Stimulated activated CD8-positive, alpha-beta memory T cell treated with anti-CD3 and anti-CD28 coated beads, Interleukin-4, amount 100 ng/mL, for 48 hours (primary cell): ENCODE data around the gene ASCC1.
"Not testable (repeated sequence)": the region's sequence is repeated elsewhere in the genome, so short reads cannot be mapped to it uniquely, and the experiment has no call there.

Experiments
- DNase-seq: peaks from one replicate; pipeline ENCODE4 v3.0.0-alpha.2; 2020

ASCC1 gene, protein sequence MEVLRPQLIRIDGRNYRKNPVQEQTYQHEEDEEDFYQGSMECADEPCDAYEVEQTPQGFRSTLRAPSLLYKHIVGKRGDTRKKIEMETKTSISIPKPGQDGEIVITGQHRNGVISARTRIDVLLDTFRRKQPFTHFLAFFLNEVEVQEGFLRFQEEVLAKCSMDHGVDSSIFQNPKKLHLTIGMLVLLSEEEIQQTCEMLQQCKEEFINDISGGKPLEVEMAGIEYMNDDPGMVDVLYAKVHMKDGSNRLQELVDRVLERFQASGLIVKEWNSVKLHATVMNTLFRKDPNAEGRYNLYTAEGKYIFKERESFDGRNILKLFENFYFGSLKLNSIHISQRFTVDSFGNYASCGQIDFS

DNA sequence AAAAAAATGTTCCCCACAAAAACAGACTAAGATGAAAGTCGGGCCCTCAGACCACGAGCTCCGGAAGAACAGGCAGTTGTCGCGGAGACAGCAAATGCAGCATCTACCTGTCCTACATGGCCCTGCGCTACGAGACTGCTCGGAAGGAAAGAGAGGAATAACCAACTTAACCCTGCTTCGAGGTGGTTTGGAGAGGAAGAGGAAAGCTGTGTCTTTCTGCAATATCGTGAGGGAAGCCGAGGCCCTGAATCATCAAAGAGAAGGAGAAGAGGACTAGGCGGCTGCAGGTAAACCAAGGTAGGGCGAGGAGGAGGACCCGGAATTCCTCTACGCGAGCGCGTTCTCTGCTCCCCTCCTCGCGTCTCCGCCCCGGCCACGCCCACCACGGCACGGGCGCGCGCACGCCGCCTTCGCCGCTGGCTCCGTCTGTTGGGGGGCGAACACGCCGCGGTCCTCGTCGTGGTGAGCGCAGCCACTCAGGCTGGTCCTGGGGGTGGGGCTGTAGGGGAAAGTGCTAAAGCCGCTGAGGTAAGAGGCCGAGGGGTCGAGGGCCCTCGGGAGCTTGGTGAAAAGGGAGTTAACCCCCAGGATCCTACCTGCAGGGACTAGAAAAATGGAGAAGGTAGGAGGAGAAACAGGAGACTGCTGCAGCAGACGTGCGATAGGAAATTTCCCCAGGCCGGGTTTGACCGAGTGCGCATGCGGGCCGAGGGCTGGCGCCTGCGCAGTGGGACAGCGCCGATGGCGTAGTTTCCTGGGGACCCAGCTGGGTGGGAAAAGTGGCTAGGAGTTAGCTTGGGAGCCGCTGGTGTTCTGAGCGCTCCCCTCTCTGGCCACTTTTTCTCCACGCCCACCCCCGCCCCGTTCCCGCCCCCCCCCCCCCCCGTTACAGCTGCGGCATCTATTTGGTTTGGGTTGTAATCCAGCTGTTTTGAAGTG, at the start of gene ASCC1, which contains the start of gene ANAPC16:
Gene ASCC1 (minus strand): TSS at position 666 of the 939 bp plus-strand sequence. CDS start 2,978 bp downstream, outside the sequence.
Gene ANAPC16 (plus strand): TSS at position 402 of the 939 bp plus-strand sequence. CDS start 7,903 bp downstream, outside the sequence.
- peak; percentile 97 for DNase-seq

DNA sequence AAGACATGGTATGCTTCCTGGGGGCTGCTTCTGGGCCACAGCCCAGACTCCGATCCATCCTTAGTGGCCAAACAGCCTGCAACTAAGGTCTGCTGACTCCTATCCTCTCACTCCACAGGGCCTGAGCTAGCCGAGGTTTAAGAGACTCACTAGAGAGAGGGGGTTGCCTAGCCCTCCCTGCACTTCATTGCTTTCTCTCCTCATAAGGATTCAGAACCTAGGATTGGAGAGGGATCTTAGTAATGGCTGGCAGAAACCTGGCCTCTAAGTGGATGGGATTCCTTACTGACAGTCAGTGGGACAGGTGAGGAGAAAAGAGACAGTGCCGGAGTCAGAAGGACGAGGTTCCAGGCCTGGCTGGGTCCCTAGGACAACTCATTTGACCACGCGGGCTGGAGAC, 49.4 kb upstream of the ASCC1 start:
- no peak for DNase-seq

DNA sequence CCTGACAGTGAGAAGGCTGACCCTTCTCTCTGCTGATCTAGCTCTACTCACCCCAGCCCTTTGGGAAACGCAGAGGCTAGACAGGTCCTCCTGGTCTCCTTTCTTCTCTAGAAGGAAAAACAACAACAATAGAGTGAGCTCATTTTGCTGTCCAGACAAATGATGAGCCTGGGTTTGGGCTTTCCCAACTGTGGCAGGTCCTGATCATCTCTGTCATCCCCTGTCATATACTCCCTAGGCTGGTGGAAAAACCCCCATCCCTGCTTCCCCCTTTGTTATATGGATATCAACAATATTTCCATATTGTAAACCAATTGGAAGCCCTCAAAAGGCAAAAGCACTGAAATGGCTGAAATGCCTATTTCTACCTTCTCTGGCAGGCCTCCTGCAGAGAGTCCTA, 48.5 kb upstream of the ASCC1 start:
- DNase-seq: no peak

DNA sequence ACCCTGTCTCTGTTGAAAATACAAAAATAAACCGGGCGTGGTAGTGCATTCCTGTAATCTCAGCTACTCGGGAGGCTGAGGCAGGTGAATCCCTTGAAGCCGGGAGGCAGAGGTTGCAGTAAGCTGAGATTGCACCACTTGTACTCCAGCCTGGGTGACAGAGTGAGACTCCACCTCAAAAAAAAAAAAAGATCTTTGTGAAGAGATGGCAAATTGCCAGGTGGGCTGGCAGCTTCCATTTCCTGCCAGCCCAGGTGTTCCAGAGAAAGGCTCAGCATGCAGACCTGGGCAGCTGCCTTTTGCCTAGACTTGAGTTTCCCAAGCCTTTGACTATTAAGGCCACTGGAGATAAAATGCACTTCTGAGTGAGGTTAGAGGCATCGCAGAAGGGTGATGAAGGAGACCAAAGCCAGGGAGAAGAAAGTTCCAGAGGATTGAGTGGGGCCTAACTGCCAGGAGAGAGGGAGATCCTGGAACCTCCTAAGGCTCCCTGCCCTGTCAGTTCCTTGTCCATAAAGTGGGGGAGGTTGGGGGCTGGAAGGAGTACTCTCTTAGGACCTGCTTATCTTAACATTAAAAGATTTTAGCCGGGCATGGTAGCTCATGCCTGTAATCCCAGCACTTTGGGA, 47.7 kb upstream of the ASCC1 start:
- DNase-seq: no peak

DNA sequence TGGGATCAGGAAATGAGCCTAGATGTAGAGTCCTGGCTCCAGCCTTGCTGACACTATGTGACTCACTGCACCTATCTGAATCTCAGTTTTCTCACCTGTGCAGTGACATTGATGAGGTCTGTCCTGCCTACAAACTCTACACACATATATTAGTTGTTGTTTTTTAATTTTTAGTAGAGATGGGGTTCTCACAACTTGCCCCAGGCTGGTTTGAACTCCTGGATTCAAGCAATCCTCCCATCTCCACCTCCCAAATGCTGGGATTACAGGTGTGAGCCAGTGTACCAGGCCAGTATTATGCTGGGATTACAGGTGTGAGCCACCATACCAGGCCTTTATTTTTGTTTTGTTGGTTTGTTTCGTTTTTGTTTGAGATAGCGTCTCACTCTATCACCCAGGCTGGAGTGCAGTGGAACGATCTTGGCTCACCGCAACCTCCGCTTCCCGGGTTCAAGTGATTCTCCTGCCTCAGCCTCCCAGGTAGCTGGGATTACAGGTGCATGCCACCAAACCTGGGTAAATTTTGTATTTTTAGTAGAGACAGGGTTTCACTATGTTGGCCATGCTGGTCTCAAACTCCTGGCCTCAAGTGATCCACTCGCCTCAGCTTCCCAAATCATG, 45.8 kb upstream of the ASCC1 start:
- no peak for DNase-seq

DNA sequence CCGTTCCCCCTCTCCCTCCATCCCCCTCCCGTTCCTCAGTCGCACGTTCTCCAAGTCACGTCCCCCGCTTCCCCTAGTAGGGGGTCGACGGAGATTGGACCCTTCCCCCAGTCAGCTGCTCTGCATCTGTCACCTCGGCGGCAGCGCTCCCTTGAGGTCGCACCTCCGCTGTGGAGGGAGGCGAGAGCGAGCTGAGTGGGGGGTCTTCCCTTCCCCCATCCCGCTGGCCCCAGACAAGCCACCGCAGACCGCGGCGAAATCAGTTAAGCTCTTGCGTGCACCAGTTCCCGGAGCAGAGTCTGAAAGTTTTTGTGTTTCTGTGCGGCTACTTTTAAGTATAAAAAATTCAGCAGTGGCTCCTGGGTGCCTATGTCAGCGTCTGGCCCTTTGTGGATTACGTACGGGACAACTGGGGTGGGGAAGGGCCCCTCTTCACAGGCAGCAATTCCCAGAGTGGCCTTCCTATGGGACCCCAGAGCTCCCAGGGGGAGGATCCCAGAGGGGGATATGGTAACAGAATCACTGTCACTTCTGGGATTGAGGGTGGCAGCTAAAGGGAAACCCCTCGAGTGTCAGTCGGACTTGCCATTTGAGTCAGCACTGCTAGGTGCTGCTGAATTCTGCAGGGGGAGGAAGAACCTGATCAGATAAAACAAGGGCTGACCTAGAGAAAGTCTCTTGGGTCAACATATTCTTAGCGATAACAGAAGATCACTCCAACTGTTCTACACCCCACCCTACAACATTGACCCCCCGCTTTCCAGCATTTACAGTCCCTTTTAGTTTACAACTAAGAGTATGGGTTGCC, 45.1 kb upstream of the ASCC1 start:
- DNase-seq: peak; percentile 75

DNA sequence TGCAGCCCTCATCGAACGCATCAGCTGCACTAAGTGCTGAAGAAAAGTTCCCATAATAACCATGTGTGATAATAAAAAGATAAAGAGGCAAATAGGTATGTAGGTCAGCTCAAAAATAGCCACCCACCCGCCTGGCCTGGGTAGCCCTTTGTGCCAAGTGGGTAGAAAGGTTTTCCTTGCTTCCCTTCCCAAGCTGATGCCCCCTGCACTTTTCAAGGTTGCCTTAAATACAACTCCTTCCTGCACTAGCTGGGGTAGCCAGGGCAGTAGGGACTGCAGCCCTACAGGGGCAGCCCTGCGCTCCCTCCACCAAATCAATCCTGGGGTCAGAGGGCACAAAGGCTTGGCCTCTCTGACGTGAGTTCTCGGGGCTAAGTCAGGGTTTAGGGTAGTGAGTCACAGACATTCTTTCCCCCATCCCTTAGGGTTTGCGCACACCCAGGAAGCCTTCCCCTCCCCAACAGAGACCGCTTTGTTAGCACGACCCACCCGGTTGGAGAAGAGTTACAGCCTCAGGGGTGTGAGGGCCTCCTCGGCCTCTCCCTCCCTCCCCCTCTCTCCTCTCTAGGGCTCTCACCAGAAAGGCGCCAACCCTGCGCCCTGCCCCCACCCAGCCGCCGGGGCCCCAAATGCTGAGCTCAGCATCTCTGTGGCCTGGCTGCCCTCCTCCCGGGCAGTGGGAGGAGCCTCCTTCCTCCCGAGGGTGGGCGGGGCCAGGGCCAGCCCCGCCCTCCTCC, 44.3 kb upstream of the ASCC1 start:
- peak; percentile 96 for DNase-seq

DNA sequence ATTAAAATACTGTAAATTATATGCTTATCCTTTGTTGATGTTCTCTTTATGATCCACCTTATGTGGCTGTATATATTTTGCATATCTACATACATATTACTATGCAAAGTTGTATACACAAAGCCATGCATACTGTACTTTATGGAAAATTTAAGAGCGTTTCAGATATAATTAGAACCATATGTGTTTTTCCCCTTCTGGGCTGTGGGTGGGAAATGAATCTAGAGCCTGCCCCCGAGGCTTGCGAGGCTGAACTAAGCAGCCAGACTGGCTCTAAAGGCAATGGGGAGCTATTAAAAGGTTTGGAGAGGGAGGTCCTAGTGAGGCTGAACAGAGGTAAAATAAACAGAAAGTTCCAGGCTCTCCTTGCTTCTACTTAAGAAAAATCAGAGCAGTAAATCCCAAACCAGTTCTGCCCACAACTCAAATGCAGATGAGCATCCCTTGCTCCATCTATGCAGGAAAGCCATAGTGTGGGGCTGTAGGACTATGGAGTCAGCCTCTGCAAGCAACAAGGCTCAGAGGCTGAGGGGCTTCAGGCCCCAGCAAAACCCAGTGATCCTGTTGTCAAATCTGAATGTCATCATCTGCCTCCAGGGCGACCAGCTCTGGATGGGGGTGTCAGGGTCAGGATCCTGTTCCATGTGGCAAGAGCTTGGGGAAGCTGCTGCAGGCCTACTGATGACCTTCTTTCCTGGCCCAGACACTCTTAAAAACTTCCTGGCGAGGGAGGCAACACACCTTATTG, 43.6 kb upstream of the ASCC1 start:
- no peak for DNase-seq

DNA sequence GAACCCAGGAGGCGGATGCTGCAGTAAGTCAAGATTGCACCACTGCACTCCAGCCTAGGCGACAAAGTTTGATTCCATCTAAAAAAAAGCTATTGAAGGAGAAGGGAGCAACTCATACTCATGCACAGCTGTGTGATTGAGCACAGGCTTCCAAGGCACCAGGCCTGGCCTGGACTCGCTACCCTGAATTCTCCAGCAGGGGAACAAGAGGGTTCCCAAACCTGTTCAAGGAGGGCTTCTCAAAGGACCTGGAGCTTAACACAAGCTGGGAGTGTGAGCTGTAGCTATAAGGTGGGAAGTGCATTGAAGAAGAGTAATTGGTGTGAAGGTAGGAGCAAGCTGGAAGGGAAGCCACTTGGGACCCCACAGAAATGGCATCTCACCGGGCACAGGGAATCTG, 42.5 kb upstream of the ASCC1 start:
- DNase-seq: no peak

DNA sequence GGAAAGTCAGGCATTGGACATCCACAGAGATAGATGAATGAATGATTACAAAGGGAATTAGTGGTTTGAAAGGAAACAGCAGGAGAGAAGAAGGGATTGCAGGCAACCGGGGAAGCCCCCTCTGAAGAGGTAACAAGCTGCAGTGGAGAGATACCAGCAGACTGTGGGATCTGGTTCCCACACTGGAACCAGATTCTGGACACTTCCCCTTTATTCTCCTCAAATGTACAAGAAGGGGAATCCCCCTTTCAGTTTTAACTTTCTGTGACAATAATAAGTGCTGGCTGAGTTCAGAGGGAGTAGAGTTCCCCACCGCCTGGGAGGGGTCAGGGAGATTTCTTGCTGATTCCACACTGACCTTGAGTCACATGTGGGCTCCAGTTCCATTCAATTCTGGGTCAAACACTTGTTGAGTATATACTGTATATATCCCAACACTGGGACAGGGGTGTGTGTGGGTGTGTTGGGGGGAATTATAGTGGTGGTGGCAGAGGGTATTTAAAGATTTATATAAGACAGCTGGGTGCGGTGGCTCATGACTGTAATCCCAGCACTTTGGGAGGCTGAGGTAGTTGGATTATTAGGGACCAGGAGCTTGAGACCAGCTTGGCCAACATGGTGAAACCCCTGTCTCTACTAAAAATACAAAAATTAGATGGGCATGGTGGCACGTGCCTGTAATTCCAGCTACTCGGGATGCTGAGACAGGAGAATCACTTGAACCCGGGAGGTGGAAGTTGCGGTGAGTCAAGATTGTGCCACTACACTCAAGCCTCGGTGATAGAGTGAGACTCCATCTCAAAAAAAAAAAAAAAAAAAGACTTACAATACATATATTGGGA, 41.2 kb upstream of the ASCC1 start:
- DNase-seq: no peak

DNA sequence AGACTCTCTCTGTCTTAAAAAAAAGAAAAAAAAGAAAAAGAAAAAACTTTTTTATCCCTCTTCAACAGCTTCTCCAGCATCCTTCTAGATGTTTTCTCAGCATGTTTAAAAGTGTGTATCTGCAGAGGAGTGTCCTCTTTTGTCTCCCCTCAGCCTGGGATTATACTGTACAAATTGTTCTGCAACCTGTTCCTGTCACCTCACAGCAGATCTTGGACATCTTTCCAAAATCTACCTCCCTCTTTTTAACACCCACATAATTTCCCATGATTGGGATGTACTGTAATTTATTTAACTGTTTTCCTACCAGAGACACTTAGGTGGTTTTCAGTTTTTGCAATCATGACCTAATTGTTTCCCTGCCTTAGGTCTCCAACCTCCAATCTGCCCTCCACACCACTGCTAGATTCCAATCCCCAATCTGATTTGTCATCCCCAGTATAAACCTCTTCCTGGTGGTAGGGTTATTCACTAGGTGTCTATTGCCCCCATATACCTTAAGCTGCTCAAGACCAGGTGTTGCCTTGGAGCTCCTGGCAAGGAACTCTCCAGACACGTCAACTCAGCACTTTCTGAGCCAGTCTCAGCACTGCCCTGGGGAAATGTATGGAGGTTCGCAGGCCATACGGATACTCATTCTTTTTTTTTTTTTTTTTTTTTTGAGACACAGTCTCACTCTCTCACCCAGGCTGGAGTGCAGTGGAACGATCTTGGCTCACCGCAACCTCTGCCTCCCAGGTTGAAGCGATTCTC, 40.1 kb upstream of the ASCC1 start:
- DNase-seq: no peak

DNA sequence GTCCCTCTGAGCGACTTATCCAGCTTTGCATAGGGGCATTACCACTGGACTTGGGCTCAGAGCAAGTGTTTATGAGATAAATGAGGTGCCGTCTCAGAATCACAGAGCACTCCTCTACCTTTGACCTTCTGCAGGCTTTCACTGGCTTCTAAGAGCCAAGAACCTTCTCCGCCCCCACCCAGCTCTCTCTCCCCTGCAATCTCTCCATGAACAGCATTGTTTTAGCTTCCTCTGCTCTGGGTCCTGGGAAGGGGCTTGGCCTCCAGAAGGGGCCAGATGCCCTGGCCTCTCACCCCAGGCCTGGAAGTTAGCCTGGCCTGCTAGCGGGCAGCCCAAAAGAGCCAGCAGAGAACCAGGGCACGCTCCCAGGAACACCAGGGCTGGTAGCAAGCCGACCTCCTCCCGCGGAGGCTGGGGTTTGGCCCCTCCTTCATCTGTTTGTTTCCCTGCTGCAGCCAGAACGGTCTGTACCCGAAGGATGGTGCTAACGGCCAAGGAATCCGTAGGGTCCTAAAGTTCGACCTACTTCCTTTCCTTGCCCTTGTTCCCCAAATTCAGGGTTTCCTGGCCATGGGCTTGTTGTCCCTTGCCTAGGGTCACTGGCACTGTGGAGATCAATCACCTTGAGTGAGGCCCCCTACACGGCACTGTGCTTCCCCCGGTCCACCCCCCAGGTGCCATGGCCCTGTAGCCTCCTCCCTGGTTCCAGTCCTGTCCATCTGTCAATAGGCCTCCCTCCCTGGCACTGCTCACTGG, 38.9 kb upstream of the ASCC1 start:
- DNase-seq: peak; percentile 64

DNA sequence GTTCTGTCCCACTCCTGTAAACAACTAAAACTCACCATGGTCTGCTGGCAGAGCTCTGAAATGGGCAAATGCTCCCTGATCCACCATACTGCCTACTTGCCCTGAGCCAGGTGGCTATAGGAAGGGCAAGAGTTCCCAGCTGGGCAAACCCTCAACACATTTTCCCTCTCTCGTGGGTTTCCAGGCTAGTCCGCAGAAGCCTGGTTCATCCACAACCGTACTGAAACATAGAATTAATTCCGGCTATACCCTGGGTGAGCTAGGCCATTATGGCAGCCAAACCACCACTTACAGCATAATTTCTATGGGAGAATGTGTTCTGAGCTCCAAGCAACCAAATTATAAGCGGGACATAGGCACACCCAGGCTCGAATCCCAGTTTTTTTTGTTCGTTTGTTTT, 37.5 kb upstream of the ASCC1 start:
- DNase-seq: no peak

DNA sequence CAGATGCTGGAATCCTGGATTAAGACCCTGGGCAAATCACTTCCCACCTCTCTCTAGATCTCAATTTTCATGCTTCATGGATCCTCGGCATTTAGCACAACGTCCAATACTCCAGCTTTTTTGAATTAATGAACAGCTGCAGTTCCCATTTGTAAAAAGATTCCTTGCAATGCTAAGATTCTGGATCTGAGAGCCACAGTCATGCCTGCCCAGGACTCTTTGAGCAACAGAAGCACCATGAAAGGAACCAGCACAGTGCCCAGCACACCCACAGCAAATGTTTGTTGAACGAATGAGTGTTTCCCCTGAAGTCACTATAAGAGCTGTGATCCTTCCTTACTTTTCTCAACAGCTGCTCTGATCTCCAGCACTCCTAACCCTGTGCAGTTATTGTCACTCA, 36.9 kb upstream of the ASCC1 start:
- no peak for DNase-seq

DNA sequence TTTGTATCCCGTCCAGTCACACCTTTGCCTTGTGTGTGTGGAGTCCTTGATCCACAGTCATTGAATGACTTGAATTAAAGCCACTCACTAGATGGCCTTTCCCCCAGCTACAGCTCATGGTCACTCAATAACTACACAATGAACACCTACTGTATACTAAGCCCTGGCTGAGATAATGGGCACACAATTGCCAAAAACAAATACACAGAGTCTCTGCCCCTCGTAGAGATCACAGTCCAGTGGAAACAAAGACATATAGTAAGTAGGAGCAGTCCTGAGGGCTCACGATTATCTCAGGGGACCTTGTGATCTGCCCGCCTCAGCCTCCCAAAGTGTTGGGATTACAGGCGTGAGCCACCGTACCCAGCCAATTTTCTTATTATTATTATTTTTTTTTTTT, 35.6 kb upstream of the ASCC1 start:
- no peak for DNase-seq

DNA sequence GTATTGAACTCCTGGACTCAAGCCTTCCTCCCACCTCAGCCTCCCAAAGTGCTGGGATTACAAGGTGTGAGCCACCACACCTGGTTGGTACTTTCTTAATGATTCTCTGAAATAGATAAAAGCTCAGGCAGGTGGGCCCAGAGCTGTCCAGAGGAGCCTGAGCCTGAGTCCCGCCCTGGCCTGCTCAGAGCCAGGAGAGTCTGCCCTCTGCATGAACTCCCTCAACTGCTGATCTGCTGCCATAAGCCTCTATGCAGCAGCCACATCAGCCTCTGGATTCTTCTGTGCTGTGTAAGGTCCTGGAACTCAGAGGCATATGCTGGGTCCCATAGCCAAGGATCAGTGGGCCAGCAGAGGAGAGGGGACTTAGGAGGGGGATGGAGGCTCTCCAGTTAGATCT, 34.6 kb upstream of the ASCC1 start:
- no peak for DNase-seq

DNA sequence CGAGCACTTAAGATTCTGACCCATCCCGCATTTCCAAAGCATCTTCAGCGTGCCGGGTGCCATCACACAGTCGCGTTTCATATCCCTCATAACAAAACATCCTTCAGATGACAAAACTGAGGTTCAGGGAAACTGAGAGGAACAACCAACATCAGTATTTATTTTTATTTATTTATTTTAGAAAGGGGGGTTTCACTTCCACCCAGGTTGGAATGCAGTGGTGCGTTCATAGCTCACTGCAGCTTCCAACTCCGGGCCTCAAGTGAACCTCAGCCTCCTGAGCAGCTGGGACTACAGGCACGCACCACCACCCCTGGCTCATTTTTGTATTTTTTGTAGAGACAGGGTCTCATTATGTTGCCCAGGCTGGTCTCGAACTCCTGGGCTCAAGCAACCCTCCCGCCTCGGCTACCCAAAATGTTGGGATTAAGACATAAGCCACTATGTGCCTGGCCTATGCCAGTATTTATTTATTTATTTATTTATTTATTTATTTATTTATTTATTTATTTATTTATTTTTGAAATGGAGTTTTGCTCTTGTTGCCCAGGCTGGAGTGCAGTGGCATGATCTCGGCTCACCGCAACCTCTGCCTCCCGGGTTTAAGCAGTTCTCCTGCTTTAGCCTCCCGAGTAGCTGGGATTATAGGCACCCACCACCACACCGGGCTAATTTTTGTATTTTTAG, 33.2 kb upstream of the ASCC1 start:
- not testable (repeated sequence) for DNase-seq
